Posterior cingulate gyrus (tissue), 11 donors: ENCODE data around the gene LYPD8.

Experiments
- DNase-seq, 10 donors: peaks; one replicate each; pipeline versions ENCODE4 v3.0.0 to v3.0.0-alpha.2; 2020 to 2021; ENCODE audit warnings: mixed read lengths in 3 of 10
- intact Hi-C: fragments of 100-400 bp; cut with DNase I; formaldehyde crosslinking; loops from one replicate; pipeline ENCODE4 v1.15.1; 2023

LYPD8 gene

GRCh38 chr1:248758352-248758751 lies 2.8 kb upstream of the LYPD8 start:
- intact Hi-C loops: no loop called here

GRCh38 chr1:248757784-248758195 lies 2.2 kb upstream of the LYPD8 start:
- DNase-seq: no peak
- intact Hi-C loops: no loop called here

More at GRCh38 chr1:248758352-248758751, 2.8 kb upstream of the LYPD8 start:
- DNase-seq: no peak

GRCh38 chr1:248756636-248757035 lies 1.1 kb upstream of the LYPD8 start:
- intact Hi-C loops: no loop called here

GRCh38 chr1:248756151-248756550 lies 592 bp upstream of the LYPD8 start:
- no peak for DNase-seq
- intact Hi-C loops: no loop called here

More at GRCh38 chr1:248756636-248757035, 1.1 kb upstream of the LYPD8 start:
- no peak for DNase-seq

GRCh38 chr1:248753708-248754280 lies 1.8 kb downstream of the LYPD8 start:
- intact Hi-C loops: no loop called here
- DNase-seq: no peak

GRCh38 chr1:248753029-248753594 lies 2.4 kb downstream of the LYPD8 start:
- no peak for DNase-seq
- intact Hi-C loops: no loop called here

- intact Hi-C loops: no loop called here
- no peak for DNase-seq
These were observed 3.2 kb downstream of the LYPD8 start for GRCh38 chr1:248752161-248753028.

GRCh38 chr1:248751635-248752034 lies 3.9 kb downstream of the LYPD8 start:
- DNase-seq: no peak
- intact Hi-C loops: no loop called here

- DNase-seq: no peak
- intact Hi-C loops: no loop called here
These were observed 4.4 kb downstream of the LYPD8 start for GRCh38 chr1:248751142-248751541.

GRCh38 chr1:248750496-248750895 lies 5.1 kb downstream of the LYPD8 start:
- intact Hi-C loops: no loop called here
- DNase-seq: no peak

- DNase-seq: peak in 6 of 10 donors; percentile 14 to 78 (median 32)
- intact Hi-C loops: no loop called here
These were observed 7.3 kb downstream of the LYPD8 start for GRCh38 chr1:248748211-248748610.

- intact Hi-C loops: no loop called here
- DNase-seq: no peak
These were observed 14.7 kb downstream of the LYPD8 start for GRCh38 chr1:248740876-248741275.

GRCh38 chr1:248739572-248740205 lies 15.9 kb downstream of the LYPD8 start:
- intact Hi-C loops: no loop called here
- peak in 1 of 10 donors; percentile 68 for DNase-seq

GRCh38 chr1:248737457-248737856 lies 18.1 kb downstream of the LYPD8 start:
- intact Hi-C loops: no loop called here
- no peak for DNase-seq

GRCh38 chr1:248736977-248737376 lies 18.6 kb downstream of the LYPD8 start:
- intact Hi-C loops: no loop called here
- DNase-seq: peak in 1 of 10 donors; percentile 56

GRCh38 chr1:248733566-248733965 lies 22.0 kb downstream of the LYPD8 start:
- no peak for DNase-seq
- intact Hi-C loops: no loop called here

- no peak for DNase-seq
- intact Hi-C loops: no loop called here
These were observed 24.8 kb downstream of the LYPD8 start for GRCh38 chr1:248730507-248731335.

- intact Hi-C loops: no loop called here
These were observed 41.3 kb downstream of the LYPD8 start for GRCh38 chr1:248714248-248714647.

GRCh38 chr1:248710305-248710900 lies 45.2 kb downstream of the LYPD8 start:
- no peak for DNase-seq
- intact Hi-C loops: no loop called here

More at GRCh38 chr1:248714248-248714647, 41.3 kb downstream of the LYPD8 start:
- DNase-seq: no peak

- DNase-seq: no peak
- intact Hi-C loops: no loop called here
These were observed 51.0 kb downstream of the LYPD8 start for GRCh38 chr1:248704606-248705005.
